Right lobe of liver (tissue), 6 donors: ENCODE data around the gene C1RL. TPM values are rescaled to one million over a fixed set of nuclear protein-coding genes. Genes with fewer than 3 reads are reported as not detected.

Experiments
- ATAC-seq, 4 donors: fragments of 200-7000 bp; cut with Tn5 transposase; one replicate each; pipeline ENCODE4 v1.9.1; 2020; ENCODE audit warnings: mild to moderate bottlenecking in 4 of 4, moderate library complexity in 4 of 4
- DNase-seq, 3 donors: peaks; one replicate each; pipeline ENCODE4 v3.0.0-alpha.2; 2020
- H3K27ac ChIP-seq, 3 donors: fragments of 200-600 bp; one replicate each; pipeline ENCODE4 v1.8.0; 2022
- H3K27me3 ChIP-seq, 2 donors: fragments of 200-600 bp; one replicate each; pipeline ENCODE4 v1.8.0; 2022
- H3K36me3 ChIP-seq, 4 donors: fragments of 200-600 bp; sonication (generic) in 1 of 4; one replicate each; pipeline versions ENCODE4 v1.5.1 to v1.8.0; 2017 to 2022; ENCODE audit warnings: control low read depth in 1 of 4
- H3K4me1 ChIP-seq, 4 donors: fragments of 200-600 bp; sonication (generic) in 1 of 4; one replicate each; pipeline versions ENCODE4 v1.5.1 to v1.8.0; 2017 to 2022; ENCODE audit warnings: control low read depth in 1 of 4
- H3K4me3 ChIP-seq, 3 donors: fragments of 200-600 bp; one replicate each; pipeline ENCODE4 v1.8.0; 2022
- H3K9me3 ChIP-seq, 4 donors: fragments of 200-600 bp; sonication (generic) in 1 of 4; one replicate each; pipeline versions ENCODE4 v1.5.1 to v1.8.0; 2017 to 2022; ENCODE audit warnings: control low read depth in 1 of 4
- POLR2A ChIP-seq: fragments of 450-650 bp; IDR thresholded peaks from one replicate; pipeline ENCODE4 v1.6.1; 2017; ENCODE audit warnings: antibody characterized with exemption, mild to moderate bottlenecking
- WGBS: methylation state at CpG from one replicate; pipeline ENCODE4 v1.1.6; 2018; ENCODE audit warnings: low coverage, low lambda C conversion rate; ENCODE audit not compliant: insufficient coverage; ENCODE audit errors: missing lambda C conversion rate; 5-methylcytosine and 5-hydroxymethylcytosine counted together
- intact Hi-C, 2 donors: fragments of 100-400 bp; cut with DNase I; formaldehyde crosslinking; loops; one replicate each; pipeline versions ENCODE4 v1.11.2 to v1.14.1; 2022
- total RNA-seq, 6 experiments: library from RNA; depleted of rRNA in 2 of 6; stranded (reverse); fragments of >200 nt in 2 of 6; fragmentation: NEBNext Ultra II Directional in 3 of 6; extraction: Animal tissue kit (Norgen Biotek cat#: 25700) in 3 of 6; gene quantifications; one replicate each; pipeline versions ENCODE4 v1.1.0 to v1.2.4, GENCODE V29; 2016 to 2023
- TF ChIP-seq, protein P1 (sequence below), 4 donors: fragments of 200-600 bp in 3 of 4; fragments of 450-650 bp in 1 of 4; IDR thresholded peaks; one replicate each; pipeline versions ENCODE4 v1.5.1 to v1.8.0; 2016 to 2022; ENCODE audit warnings: antibody characterized with exemption in 4 of 4, mild to moderate bottlenecking in 2 of 4
- donor health status: DM: no; HTN: yes; CAD: no.
- donor health status: DM: no; HTN: no; CAD: no.
- donor health status: DM: no; HTN: no; CAD: no.
- donor health status: DM: no; HTN: yes; CAD: no.
- donor health status: DM: no; HTN: yes; CAD: no.

C1RL gene
- total RNA-seq, 6 experiments from 2014 or later: 202 to 236 (median 216) TPM

DNA sequence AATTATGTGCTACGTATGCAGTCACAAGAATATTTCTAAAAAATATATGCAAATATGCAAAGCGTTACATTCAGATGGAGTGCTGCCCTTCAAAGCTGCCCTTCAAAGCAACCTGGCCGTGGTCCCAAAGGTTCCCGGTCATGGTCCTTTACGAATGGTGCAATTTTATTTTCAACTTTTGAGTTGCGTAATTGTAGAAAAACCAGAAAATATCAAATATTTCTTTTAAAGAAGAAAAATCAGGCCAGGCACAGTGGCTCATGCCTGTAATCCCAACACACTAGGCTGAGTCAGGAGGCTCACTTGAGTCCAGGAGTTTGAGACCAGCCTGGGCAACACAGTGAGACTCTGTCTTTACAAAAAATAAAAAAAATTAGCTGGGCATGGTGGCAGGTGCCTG, 42.5 kb upstream of the C1RL start:
- H3K4me3 ChIP-seq: no peak overlapping the region
- H3K27me3 ChIP-seq: no peaks in the 10 kb centered on the region
- H3K4me1 ChIP-seq: peaks cover 0 to 63% (median 18%) of the 10 kb centered on the region in 4 donors
- H3K36me3 ChIP-seq: peaks cover 0 to 33% (median 6%) of the 10 kb centered on the region in 4 donors
- intact Hi-C loops: no loop called here
- peak; percentile 10 to 54 (median 34) for ATAC-seq
- no peaks in the 10 kb centered on the region for H3K9me3 ChIP-seq
- DNase-seq: peak; percentile 75 to 81 (median 78)
- 20% methylated on average over 6 of the region's 6 CpGs for WGBS
- peak overlapping the region in 2 of 3 donors; percentile 42 to 74 for H3K27ac ChIP-seq
- TF ChIP-seq POLR2A: no peak
- TF ChIP-seq, protein P1, sequence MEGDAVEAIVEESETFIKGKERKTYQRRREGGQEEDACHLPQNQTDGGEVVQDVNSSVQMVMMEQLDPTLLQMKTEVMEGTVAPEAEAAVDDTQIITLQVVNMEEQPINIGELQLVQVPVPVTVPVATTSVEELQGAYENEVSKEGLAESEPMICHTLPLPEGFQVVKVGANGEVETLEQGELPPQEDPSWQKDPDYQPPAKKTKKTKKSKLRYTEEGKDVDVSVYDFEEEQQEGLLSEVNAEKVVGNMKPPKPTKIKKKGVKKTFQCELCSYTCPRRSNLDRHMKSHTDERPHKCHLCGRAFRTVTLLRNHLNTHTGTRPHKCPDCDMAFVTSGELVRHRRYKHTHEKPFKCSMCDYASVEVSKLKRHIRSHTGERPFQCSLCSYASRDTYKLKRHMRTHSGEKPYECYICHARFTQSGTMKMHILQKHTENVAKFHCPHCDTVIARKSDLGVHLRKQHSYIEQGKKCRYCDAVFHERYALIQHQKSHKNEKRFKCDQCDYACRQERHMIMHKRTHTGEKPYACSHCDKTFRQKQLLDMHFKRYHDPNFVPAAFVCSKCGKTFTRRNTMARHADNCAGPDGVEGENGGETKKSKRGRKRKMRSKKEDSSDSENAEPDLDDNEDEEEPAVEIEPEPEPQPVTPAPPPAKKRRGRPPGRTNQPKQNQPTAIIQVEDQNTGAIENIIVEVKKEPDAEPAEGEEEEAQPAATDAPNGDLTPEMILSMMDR (IDR thresholded peaks at IDR 0.05): no peak

DNA sequence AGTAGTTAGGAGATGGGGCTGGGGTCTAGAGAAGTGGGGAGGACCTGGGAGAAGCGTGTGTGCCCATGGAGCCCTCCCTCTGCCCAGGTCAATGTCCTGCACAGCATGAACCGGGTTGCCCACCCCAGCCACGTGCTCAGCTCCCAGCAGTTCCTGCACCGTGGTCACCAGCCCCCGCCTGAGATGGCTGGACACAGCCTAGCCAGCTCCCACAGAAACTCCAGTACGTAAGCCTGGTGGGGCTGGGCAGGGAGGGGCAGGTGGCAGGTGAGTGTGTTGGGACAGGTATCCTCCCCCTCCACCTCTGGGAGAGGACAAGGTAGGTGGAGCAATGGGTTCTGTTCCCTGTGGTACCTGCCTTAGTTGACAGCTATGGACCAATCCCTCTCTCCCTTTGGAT, 41.8 kb upstream of the C1RL start:
- no peak for DNase-seq
- Histone ChIP-seq H3K27ac (peak overlapping the region in 1 of 3 donors; percentile 74), H3K27me3 (no peaks in the 10 kb centered on the region), H3K4me1 (peaks cover 0 to 59% (median 19%) of the 10 kb centered on the region in 4 donors), H3K9me3 (no peaks in the 10 kb centered on the region), H3K4me3 (no peak overlapping the region), H3K36me3 (peaks cover 0 to 40% (median 6%) of the 10 kb centered on the region in 4 donors)
- no CpG with 5 or more reads among the region's 6 CpGs for WGBS
- no peak for TF ChIP-seq POLR2A
- TF ChIP-seq, protein P1 (IDR thresholded peaks at IDR 0.05): no peak
- intact Hi-C loops: no loop called here
- ATAC-seq: no peak

DNA sequence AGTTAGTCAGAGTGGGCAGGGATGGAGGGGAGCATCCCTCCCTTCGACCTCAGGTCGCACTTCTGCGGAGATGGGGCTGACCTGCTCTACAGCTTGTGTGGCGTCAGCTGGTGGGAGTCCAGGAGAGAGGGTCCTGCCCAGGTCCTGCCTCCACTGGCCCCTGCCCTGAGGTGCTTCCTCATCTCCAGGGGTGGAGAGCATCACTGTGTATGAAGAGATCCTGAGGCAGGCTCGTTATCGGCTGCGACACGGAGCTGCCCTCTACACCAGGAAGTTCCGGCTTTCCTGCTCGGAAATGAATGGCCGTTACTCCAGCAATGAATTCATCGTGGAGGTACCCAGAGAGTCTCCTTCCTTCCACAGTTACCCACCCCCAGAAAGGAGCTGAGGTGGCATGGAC, 41.3 kb upstream of the C1RL start:
- ATAC-seq: no peak
- no peak overlapping the region for H3K27ac ChIP-seq

DNA sequence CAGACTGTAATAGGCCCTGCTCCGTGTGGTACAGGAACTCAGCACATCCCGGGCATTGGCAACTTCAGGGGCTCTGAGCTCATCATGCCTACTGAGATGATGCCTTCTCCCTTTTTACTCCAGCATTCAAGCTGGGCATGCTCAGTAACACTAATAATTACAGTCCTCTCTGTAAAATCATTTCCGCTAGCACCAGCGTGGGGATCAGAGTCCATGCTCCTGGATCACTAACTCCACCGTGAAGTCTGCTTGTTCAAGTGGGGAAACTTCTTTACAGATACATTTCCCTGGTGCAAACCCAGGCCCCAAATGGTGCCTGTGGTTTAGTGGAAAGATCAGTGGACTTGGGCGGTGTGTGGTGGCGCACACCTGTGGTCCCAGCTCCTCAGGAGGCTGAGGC, 37.9 kb upstream of the C1RL start:
- Histone ChIP-seq H3K4me3 (no peak overlapping the region), H3K36me3 (peaks cover 0 to 38% (median 6%) of the 10 kb centered on the region in 4 donors), H3K9me3 (no peaks in the 10 kb centered on the region), H3K4me1 (peaks cover 0 to 52% (median 4%) of the 10 kb centered on the region in 4 donors), H3K27ac (no peak overlapping the region), H3K27me3 (no peaks in the 10 kb centered on the region)
- no peak for TF ChIP-seq POLR2A
- TF ChIP-seq, protein P1 (IDR thresholded peaks at IDR 0.05): no peak
- WGBS: 76% methylated on average over 4 of the region's 7 CpGs
- intact Hi-C loops: no loop called here
- DNase-seq: peak in 1 of 3 donors; percentile 44
- ATAC-seq: peak in 2 of 4 donors; percentile 15 to 35

More for the DNA sequence above, 41.3 kb upstream of the C1RL start:
- no peak overlapping the region for H3K4me3 ChIP-seq
- peak in 1 of 3 donors; percentile 41 for DNase-seq
- H3K4me1 ChIP-seq: peaks cover 0 to 55% (median 18%) of the 10 kb centered on the region in 4 donors
- H3K36me3 ChIP-seq: peaks cover 0 to 43% (median 6%) of the 10 kb centered on the region in 4 donors
- H3K9me3 ChIP-seq: no peaks in the 10 kb centered on the region
- no peaks in the 10 kb centered on the region for H3K27me3 ChIP-seq
- TF ChIP-seq, protein P1 (IDR thresholded peaks at IDR 0.05): no peak
- no peak for TF ChIP-seq POLR2A
- 82% methylated on average over 4 of the region's 12 CpGs for WGBS
- intact Hi-C loops: no loop called here
